NT2/D1 (cell line): ENCODE results near the gene UPK3A.

ENCODE experiments used
- YY1 ChIP-seq: IDR thresholded peaks from 2 replicates; pipeline ENCODE4 v1.6.1; 2011; ENCODE audit not compliant: insufficient read length, insufficient read depth
- ZNF274 ChIP-seq: IDR thresholded peaks from 2 replicates; pipeline ENCODE4 v1.6.1; 2011; ENCODE audit warnings: mild to moderate bottlenecking, low read depth, low read length

DNA sequence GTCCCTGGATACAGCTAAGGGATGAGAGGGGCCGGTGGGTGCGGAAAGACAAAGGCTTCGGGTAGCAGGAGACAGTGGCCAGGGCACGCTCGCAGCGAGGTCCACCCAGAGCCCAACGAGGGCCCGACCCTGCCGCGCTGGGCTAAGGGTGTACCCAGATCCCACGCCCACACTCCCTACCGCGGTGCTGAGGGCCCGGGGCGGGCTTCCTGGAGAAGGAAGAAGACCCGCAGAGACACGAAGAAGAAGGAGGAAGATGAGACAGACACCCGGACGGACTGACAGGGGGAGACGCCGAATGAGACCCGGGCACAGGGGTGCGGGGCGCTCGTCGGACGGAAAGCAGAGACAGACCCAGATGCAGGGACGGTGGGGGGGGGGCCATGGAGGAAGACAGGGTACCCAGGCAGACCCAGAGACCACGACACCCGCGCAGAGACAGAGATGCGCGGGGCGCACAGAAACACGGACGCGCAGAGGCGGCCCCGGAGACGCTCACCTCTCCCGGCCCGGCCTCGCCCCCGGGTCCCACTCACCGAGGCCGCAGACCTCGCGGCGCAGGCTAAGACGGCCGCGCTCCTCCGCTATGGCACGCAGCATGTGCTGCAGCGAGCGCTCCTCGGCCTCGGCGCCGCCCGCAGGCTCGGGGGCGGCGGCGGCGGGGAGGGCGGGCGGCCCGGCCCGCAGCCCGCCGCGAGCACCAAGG is 44.5 kb upstream of the UPK3A start:
- no peak for TF ChIP-seq YY1
- no peak for TF ChIP-seq ZNF274
